Activated naive CD4-positive, alpha-beta T cell treated with anti-CD3 and anti-CD28 coated beads, Interleukin-2, amount 50 U/mL, for 16 hours (primary cell): ENCODE measurements around the gene CLTCL1.
"Not testable (repeated sequence)": the region's sequence is repeated elsewhere in the genome, so short reads cannot be mapped to it uniquely, and the experiment has no call there.

Experiments
- DNase-seq: peaks from one replicate; pipeline ENCODE4 v3.0.0-alpha.2; 2020

The CLTCL1 gene

DNA sequence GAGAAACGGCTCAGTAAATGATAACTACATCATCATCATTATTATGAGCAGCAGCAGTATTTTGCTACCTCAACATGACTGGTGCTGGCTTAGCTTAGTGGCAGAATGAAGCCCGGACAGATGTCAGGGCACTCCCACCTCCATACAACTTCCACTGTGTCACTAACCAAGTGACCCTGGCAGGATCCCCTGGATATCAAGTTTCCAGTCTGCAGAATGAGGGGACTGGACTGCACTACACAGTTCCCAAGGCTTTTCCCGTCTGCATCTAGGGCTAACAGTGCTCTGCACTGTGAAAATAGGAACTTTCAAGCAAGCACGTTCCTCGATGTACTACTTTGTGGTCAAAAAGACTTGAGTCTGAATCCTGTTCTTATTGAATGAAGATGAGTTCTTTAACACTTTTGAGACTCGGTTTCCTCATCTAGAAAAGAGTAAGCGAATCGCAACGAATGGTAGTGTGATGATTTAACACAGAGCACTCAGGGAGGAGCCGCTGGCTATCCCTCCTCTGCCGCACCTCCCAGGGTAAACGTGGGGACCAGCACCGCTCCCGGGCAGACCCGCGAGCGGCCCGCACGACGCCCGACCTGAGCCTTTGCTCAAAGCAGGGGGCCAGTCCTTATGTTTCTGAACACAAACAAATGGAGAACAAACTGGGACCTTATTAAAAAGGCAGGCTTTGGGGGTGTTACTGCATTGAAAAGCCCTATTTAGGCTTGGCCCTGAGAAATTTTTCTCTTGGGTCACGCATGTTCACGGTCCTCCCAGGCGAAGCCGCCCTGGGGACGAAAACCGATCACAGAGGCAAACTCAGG lies 910 bp downstream of the CLTCL1 start:
- no peak for DNase-seq

DNA sequence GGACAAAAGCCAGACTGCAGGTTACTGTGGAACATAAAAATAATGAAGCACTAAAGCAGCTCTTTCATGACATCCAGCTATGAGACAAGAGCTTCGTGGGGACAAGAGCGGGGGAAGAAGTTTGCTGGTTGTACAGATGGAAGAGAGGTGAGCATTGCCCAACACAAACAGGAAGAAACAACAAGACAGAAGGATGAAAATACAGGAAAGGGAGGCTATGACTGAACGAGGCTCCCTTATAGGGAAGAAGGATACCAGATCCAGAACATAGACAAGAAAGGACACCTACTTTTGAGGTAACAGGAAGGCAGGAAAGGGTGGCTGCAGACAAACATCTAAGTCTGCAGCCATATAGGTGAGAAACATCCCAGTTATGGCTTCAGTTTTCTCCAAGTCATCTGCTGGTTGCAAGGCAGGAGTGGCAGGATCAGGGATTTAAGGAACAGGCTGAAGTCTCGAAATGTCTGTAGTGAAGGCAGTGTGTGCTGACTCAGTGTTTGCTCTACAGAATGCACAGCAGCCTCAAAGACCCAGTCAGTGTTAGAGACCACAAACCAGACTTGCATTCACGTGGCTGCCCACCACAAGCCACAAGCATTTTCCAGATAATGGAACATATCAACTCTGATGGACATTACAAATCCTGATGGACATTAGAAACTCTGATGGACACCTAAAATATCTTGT lies 1.9 kb downstream of the CLTCL1 start:
- DNase-seq, result no peak

- DNase-seq, result no peak
Measured at GRCh38 chr22:19287889-19288288, 3.6 kb downstream of the CLTCL1 start.

GRCh38 chr22:19287076-19287707 lies 4.3 kb downstream of the CLTCL1 start:
- DNase-seq, result no peak

DNA sequence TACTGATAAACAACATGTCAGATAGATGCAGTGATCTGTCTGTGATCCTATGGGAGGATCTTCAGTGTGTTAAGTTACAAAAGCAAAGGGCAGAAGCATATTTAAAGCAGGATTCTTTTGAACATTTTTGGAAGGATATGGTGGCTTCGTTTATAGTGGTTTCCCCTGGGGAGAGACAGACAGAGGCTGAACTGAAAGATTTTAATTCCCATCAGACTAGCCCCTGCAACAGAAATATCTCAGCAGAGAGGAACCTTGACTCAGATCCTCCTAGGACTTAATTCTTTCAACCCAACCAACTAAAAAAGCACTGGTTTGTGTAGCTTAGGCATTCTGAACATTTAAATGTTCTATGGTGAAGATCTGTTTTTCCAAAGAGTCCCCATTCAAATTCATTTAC lies 5.7 kb downstream of the CLTCL1 start:
- DNase-seq, result no peak

DNA sequence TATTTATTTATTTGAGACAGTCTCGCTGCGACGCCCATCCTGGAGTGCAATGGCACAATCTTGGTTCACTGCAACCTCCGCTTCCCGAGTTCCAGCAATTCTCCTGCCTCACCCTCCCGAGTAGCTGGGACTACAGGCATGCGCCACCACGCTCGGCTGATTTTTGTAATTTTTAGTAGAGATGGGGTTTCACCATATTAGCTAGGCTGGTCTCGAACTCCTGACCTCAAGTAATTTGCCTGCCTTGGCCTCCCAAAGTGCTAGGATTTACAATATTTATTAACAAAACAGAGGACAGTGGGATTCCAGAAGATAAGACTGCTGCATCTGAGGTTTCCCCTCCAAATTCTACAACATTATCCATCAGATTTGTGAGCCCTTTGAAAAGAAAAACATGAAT lies 12.4 kb downstream of the CLTCL1 start:
- not testable (repeated sequence) for DNase-seq

DNA sequence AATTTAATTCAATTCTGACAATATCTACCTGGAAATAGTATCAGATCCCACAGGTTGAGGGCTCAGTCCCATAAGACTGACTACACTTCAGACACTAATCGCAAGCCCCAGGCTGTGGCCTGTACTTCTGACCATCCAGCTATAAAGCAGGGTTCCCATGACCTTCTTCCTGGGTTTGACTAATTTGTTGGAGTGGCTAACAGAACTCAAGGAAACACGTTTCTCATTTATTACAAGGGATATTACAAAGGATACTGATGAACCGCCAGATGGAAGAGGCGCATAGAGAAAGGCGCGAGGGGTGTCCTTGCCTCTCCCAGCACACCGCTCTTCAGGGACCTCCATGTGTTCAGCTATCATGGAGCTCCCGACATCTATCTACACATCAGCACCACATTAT lies 13.7 kb downstream of the CLTCL1 start:
- no peak for DNase-seq

- no peak for DNase-seq
Measured at GRCh38 chr22:19275919-19276600, 15.5 kb downstream of the CLTCL1 start.

GRCh38 chr22:19275513-19275912 lies 16.0 kb downstream of the CLTCL1 start:
- no peak for DNase-seq

- no peak for DNase-seq
Measured at GRCh38 chr22:19275104-19275503, 16.4 kb downstream of the CLTCL1 start.

- DNase-seq, result no peak
Measured at GRCh38 chr22:19271856-19272535, 19.5 kb downstream of the CLTCL1 start.

DNA sequence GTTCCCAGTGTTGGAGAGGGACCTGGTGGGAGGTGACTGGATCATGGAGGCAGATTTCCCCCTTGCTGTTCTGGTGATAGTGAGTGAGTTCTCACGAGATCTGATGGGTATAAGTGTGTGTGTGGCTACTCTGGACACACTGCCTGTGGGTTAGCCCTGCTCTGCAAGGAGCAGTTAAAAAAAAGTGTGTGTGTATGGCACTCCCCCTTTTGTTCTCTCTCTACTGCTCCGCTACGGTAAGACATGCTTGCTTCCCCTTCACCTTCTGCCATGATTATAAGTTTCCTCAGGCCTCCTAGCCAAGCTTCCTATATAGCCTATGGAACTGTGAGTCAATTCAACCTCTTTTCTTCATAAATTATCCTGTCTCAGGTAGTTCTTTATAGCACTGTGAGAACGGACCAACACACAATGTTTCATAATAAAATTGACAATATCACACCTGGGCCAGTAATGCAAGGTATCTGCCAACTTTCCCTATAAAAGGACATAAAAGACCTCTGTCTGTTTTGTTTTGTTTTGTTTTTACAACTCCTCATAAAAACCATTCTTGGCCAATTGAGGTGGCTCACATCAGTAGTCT lies 20.2 kb downstream of the CLTCL1 start:
- DNase-seq, result no peak

DNA sequence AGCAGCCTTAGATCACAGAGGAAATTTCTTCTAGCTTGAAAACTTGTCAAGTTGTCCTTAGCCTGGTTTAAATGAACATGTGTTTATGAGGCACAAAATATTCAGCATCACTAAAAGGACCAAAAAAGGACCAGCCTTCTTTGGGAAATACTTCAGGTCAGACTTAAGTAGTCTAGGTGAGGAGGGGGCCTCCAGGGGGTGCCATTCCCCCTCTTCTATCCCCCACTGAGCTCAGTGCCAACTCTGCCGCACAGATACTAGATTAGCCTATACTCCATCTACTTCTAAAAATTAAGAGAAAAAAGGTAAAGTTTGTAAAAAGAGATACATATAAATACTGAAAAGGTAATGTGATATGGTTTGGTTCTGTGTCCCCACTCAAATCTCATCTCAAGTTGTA lies 20.6 kb downstream of the CLTCL1 start:
- DNase-seq, result no peak

DNA sequence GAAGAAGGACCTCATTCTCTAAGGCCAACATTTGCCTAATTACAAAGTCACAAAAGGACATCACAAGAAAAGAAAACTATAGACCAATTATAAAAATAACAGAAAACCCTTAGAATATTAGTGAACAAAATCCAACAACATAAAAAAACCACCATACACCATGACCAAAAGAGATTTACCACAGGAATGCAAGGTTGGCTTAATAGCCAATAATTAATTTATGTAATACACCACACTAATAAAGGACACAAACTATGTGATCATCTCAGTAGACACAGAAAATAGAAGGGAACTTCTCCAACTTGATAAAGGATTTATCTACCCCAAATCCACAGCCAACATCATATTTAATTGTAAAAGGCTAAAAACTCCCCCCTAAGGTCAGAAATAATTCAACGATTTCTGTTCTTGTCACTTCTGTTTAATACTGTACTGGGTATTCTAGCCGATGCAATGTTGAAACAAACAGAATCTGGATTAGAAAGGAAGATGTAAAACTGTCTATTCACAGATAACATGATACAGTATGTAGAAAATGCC lies 24.9 kb downstream of the CLTCL1 start:
- no peak for DNase-seq

- DNase-seq, result no peak
Measured at GRCh38 chr22:19265779-19266178, 25.7 kb downstream of the CLTCL1 start.

DNA sequence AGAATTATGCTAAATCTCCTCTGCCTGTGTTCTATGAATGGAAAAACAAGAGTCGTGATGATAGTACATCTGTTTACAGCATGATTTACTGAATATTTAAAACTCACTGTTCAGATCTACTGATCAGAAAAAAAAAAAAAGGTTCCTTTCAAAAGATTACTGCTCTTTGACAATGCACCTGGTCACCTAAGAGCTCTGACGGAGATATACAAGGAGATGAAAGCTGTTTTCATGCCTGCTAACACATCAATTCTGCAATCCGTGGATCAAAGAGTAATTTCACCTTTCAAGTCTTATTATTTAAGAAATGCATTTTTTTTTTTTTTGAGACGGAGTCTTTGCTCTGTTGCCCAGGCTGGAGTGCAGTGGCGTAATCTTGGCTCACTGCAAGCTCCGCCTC lies 30.7 kb downstream of the CLTCL1 start:
- no peak for DNase-seq

DNA sequence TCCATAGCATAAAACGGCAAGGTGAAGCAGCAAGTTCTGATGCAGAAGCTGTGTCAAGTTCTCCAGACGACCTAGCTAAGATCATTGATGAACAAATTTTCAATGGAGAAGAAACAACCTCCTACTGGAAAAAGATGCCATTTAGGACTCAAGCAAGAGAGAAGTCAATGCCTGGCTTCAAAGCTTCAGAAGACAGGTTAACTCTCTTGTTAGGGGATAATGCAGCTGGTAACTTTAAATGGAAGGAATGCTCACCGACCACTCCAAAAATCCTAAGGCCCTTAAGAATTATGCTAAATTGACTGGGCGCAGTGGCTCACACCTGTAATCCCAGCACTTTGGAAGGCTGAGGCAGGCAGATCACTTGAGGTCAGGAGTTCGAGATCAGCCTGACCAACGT lies 31.3 kb downstream of the CLTCL1 start:
- no peak for DNase-seq

- not testable (repeated sequence) for DNase-seq
Measured at GRCh38 chr22:19258968-19259288, 32.6 kb downstream of the CLTCL1 start.

DNA sequence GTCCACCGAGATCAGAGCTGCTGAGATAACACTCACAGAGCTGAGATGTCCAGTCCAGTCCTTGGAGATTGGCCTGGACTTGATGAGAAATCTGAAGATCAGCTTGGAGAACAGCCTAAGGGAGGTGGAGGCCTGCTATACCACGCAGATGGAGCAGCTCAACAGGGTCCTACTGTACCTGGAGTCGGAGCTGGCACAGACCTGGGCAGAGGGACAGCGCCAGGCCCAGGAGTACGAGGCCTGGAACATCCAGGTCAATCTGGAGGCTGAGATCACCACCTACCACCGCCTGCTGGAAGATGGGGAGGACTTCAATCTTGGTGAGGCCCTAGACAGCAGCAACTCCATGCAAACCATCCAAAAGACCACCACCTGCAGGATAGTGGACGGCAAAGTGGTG lies 33.1 kb downstream of the CLTCL1 start:
- DNase-seq, result no peak

DNA sequence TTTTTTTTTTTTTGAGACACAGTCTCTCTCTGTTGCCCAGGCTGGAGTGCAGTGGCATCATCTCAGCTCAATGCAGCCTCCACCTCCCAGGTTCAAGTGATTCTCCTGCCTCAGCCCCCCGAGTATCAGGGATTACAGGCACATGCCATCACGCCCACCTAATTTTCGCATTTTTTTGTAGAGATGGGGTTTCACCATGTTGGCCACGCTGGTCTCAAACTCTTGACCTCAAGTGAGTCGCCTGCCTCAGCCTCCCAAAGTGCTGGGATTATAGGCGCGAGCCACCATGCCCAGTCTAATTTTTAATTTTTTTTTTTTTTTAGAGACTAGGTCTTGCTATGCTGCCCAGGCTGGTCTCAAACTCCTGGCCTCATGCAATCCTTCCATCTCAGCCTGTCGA lies 35.2 kb downstream of the CLTCL1 start:
- not testable (repeated sequence) for DNase-seq

DNA sequence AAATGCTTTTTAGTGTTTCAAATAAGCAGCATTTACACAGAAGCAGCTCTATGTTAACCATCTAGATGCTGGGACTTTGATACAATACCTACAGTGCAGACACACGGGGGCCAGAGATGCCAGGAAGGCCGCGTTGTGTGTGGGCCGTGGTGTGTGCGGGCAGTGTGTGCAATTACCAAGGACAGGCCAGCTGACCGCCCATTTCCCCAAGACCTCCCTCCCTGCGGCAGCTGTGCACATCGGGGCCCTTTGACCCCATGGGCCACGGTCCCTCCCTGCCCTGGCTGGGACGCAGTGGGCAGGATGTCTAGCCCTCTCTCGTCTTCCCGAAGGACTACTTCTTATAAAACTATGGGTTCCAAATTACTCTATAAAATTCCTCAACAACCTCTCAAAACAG lies 38.4 kb downstream of the CLTCL1 start:
- DNase-seq, result no peak

- no peak for DNase-seq
Measured at GRCh38 chr22:19244600-19245352, 46.7 kb downstream of the CLTCL1 start.
